Measurements from ENCODE around the gene SEC23A.

Gene SEC23A

GRCh38 chr14:38992067-38992844, 110.8 kb downstream of the SEC23A start:
- DNase-seq (ENCODE audit: low read depth in 1 of 2, low spot score in 1 of 2): no peak

GRCh38 chr14:38991299-38991698, 111.7 kb downstream of the SEC23A start:
- DNase-seq (ENCODE audit: low read depth in 1 of 2, low spot score in 1 of 2): no peak

GRCh38 chr14:38989922-38990546, 113.0 kb downstream of the SEC23A start:
- no peak for DNase-seq (ENCODE audit: low read depth in 1 of 2, low spot score in 1 of 2)

- no peak for DNase-seq (ENCODE audit: low read depth in 1 of 2, low spot score in 1 of 2)
Observed at GRCh38 chr14:38987781-38988180, 115.3 kb downstream of the SEC23A start.

- no peak for DNase-seq (ENCODE audit: low read depth in 1 of 2, low spot score in 1 of 2)
Observed at GRCh38 chr14:38982837-38983236, 120.2 kb downstream of the SEC23A start.

- no peak for DNase-seq (ENCODE audit: low read depth in 1 of 2, low spot score in 1 of 2)
Observed at GRCh38 chr14:38982278-38982677, 120.8 kb downstream of the SEC23A start.

Measured in activated CD4-positive, alpha-beta T cell treated with anti-CD3 and anti-CD28 coated beads, Interleukin-2, amount 50 U/mL, for 24 hours (primary cell).